ENCODE measurements around the gene B4GAT1.
A peak's percentile ranks its signal among the peaks of the same experiment; 100 is the strongest.
"Not testable (repeated sequence)": the region's sequence is repeated elsewhere in the genome, so short reads cannot be mapped to it uniquely, and the experiment has no call there.

Gene B4GAT1

GRCh38 chr11:66326261-66327111, 20.9 kb downstream of the B4GAT1 start:
- DNase-seq: peak in 1 of 56 donors; percentile 15

- DNase-seq: no peak
These were observed 22.2 kb downstream of the B4GAT1 start for GRCh38 chr11:66325263-66325671.

GRCh38 chr11:66324664-66325063, 22.8 kb downstream of the B4GAT1 start:
- no peak for DNase-seq

- DNase-seq: no peak
These were observed 23.7 kb downstream of the B4GAT1 start for GRCh38 chr11:66323684-66324083.

DNA sequence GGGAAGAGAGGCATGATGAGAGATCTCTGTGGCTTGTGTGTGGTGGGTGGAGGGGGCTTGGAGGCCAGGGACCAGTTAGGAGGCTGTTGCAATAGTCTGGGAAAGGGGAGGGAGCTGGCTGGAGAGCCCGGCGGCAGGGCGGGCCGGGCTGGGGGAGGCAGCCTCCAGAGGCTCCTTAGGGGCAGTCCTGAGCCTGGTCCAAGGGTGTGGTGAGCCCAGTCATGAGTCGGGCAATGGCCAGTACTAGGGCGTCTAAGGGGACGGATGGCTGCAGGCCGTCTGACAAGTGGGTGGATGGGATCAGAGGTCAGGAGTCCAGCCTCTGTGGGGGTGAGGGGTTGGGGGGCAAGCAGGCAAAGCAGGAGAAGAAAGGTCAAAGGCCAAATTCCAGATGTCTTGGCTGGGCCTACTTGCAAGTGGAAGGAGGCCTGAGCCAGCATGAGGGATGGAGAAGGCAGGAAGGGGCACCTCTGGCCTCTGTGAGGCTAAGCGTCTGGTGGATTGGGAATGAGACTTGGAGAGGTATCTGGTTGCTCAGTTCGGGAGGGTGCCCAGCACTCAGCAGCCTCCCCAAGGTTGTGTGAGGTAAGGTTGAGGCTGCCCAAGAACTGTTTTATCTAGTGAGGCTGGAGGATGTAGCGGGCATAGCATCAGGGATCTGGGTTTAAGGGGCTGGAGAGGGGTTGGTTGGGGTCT, 24.5 kb downstream of the B4GAT1 start:
- no peak for DNase-seq

DNA sequence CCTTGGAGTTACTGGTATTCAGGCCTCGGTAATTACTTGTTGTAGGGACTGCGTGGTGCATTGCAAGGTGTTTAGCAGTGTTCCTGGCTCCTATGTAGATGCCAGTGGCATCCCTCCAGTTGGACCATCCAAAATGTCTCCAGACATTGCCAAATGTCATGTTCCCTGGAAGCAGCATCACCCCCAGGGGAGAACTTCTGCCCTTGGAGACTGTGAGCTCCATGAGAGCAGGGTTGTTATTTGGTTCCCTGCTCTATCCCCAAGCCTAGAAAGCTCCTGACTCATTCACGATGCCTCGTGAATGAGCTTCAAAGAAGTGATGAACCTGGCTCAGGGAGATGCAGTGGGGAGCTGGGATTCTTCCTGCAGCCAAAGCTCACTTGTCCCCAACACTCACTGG, 25.8 kb downstream of the B4GAT1 start:
- no peak for DNase-seq

- DNase-seq: not testable (repeated sequence)
These were observed 26.7 kb downstream of the B4GAT1 start for GRCh38 chr11:66320748-66321147.

DNA sequence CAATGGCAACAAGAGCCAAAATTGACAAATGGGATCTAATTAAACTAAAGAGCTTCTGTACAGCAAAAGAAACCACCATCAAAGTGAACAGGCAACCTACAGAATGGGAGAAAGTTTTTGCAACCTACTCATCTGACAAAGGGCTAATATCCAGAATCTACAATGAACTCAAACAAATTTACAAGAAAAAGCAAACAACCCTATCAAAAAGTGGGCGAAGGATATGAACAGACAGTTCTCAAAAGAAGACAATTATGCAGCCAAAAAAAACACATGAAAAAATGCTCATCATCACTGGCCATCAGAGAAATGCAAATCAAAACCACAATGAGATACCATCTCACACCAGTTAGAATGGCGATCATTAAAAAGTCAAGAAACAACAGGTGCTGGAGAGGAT, 27.1 kb downstream of the B4GAT1 start:
- DNase-seq: not testable (repeated sequence)

DNA sequence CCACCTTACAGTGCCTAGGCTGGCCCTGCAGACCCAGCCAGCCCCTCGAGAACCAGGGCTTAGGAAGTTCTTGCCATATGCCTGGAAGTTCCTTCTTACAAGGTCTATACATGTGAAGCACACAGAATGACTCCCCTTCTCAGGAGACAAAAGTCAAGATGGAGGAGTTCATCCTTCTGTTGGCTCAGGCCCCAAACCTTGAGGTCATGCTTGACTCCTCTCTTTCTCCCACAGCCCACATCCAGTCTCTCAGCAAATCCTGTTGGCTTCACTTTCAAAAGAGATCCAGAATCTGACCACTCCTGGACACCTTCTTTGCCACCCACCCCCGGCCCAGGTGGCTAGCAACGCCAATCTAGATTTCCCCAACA, 28.8 kb downstream of the B4GAT1 start:
- DNase-seq: no peak

DNA sequence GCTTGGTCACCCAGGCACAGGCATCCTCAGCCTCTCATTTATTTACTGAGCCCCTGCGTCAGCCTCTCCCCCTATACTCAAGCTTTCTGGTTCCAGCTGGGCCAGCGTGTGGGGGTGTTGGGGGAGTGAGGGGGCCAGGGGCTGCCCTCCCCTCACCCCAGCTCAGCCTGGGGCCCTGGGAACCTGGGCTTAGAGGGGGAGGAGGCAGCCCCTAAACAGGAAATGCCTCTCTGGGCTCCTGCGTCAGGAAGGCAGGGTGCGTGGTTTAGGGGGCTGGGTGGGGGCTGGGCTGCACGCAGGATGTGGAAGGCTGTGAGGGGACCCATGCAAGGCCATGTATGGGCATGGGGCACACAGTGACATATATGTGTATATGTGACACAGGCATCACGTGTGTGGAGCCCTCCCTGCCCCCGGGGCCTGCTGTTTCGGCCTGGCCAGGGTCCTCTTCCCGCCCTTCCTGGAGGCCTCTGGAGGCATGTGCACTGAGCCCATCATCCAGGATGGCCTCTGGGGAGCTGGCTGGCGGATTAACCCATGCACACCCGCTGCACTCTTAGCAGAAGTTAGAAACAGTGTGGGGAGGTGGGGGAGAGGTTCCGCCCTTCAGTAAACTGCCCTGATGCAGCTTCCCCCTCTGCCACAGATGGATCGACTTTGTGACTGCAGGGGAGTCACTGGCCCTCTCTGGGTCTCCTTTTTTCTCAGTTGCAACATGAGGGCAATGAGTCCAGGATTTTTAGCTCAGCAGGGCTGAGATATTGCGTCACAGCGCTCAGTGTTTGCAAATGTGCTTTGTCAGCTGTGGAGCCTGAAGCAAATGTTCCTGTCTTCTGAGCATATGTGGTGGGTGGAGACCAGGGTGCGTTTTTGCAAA, 29.5 kb downstream of the B4GAT1 start:
- DNase-seq: peak in 2 of 56 donors; percentile 10 to 13

DNA sequence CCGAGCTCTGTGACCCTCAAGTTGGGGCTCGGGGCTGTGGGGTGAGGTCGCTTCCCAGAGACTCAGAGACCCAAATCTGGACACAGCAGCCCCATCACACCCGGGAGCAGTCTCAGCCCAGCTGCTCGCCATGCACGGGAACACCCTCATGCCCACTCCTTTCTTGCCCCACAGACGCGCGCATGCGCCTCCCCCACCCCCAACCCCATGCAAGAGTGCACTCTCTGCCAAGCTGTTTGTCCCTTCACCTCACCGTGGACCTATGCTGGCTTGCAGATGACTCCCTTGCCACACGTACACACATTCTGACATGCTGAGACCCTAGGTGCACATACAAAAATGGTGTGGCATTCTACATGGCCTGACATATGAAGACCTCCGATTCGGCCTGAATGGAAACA, 30.1 kb downstream of the B4GAT1 start:
- peak in 2 of 56 donors; percentile 15 to 22 for DNase-seq

- peak in 4 of 56 donors; percentile 17 to 45 (median 25) for DNase-seq
These were observed 30.6 kb downstream of the B4GAT1 start, which contains the start of gene CD248 for GRCh38 chr11:66316849-66317251. Gene CD248 (minus strand): TSS chr11:66317044. CDS start chr11:66317027, 17 bp downstream.

GRCh38 chr11:66315921-66316811, 31.3 kb downstream of the B4GAT1 start:
- no peak for DNase-seq

DNA sequence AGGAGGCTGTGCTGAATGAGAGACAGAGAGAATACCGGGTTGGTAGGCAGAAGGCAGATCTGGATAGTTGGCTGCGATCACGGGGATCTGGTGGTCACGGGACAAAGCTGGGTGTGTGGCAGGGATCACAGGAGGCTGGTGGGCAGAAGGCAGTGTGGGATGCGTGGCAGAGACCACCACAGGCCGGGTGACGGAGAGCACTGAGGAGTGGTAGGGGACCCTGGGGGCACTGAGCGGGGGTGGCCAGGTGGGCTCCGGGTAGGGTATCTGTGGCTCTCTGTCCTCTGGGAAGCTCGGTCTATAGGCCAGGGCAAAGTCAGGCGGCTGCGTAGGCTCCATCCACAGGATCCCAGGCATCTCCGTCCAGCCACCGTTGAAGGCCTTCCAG, 31.9 kb downstream of the B4GAT1 start:
- DNase-seq: no peak

- DNase-seq: no peak
These were observed 32.6 kb downstream of the B4GAT1 start for GRCh38 chr11:66314561-66315497.

- no peak for DNase-seq
These were observed 33.3 kb downstream of the B4GAT1 start for GRCh38 chr11:66314186-66314501.

DNA sequence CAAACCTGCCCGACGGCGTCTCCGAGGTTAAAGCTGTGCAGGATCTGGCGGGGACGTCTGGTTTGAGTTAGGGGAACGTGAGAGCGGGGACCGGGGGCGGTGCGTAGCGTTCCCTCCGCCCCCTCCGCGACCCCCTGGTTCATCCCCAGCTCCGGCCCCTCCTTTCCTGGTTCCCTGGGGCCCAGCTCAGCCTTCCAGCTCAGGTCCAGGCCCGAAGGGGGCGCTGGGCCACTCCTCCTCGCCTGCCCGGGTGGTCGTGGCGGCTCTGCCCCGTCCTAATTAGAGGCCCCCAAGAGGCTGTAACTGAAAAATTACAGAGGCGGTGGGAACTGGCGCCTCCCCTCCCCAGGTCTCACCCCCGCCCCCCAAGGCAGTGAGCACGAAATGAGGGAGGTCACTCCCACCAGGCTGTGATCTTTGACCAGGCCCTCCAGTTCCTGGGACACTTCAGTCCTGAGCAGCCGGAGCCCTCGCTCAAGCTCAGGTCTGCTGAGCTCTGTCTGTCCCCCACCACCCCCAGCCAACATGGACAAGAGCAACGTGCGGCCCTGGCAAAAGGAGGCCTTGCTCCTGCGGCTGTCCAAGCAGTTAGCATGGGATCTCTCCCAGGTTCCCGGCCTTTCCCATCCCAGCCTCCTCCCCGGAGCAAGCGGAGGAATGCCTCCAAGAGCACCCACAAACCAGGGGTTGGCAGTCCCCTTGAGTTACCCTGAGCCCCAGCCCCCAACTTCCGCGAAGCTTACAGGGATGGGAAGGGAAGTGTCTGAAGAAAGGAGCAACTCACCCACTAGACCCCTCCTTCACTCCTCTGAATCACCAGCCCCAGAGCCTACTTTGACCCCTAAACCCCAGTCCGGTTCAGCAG, 33.9 kb downstream of the B4GAT1 start:
- DNase-seq: no peak

DNA sequence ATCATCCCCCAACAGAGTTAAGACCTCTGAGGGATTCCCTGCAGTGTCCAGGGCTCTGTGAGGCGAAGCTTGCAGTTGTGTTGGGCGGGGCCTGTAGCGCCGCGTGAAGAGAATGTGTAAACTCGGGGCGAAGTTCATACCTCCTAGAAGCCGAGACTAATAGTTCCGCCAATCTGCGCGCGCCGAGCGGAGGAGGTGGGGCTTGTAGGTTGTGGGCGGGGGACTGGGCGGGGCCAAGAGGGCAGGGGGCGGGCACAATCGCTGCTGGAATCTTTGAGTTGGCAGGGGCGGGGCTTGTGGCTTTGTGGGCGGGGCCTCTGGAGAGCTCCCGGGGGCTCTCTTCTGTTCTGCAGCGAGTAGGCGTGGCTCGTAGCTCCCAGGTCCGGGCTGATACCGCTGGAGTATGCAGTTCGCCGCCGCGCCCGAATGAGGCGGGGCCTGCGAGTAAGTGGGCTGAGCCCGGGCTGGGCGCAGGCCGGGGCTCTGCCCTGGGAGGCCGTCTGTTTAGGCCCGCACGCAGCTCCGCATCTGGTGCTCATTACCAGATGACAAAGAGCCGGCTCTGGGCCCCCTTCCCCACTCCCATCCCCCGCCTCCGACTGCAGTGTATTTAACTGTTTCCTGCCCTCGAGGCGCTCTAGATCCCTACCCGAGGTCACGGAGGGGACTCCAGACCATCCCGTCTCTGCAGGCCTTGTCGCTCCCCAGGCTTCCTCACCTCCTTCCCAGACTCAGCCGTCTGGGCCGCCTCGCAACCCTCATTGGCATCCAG, 34.7 kb downstream of the B4GAT1 start:
- DNase-seq: peak; percentile 65 to 98 (median 90)

All from nucleus accumbens (tissue), 56 donors.